Loucy (cell line): ENCODE measurements around the gene FOXA1.

Source experiments
- H2AFZ ChIP-seq: fragments of 200-600 bp; sonication (generic); 2 replicates; pipeline ENCODE4 v1.6.0; 2016; ENCODE audit warnings: antibody characterized with exemption, mild to moderate bottlenecking, low read length, moderate library complexity
- H3F3A ChIP-seq: fragments of 200-600 bp; 2 replicates; pipeline ENCODE4 v1.6.0; 2016; ENCODE audit warnings: antibody characterized with exemption, low read depth, mild to moderate bottlenecking
- H3K27me3 ChIP-seq: fragments of 200-600 bp; sonication (generic); 2 replicates; pipeline ENCODE4 v1.6.1; 2014; ENCODE audit warnings: low read length, mild to moderate bottlenecking; ENCODE audit not compliant: insufficient read depth, poor library complexity, severe bottlenecking
- H3K36me3 ChIP-seq: fragments of 200-600 bp; sonication (generic); 2 replicates; pipeline ENCODE4 v1.6.1; 2016; ENCODE audit warnings: low read length; ENCODE audit not compliant: insufficient read depth
- H3K4me1 ChIP-seq: fragments of 200-600 bp; sonication (generic); 2 replicates; pipeline ENCODE4 v1.5.1; 2014; ENCODE audit warnings: low read length, mild to moderate bottlenecking; ENCODE audit not compliant: insufficient read depth, poor library complexity, severe bottlenecking
- H3K4me2 ChIP-seq: fragments of 200-600 bp; sonication (generic); 2 replicates; pipeline ENCODE4 v1.6.0; 2014; ENCODE audit warnings: antibody characterized with exemption, low read length, low read depth, mild to moderate bottlenecking; ENCODE audit not compliant: poor library complexity, severe bottlenecking
- H3K4me3 ChIP-seq: fragments of 200-600 bp; sonication (generic); 2 replicates; pipeline ENCODE4 v1.5.1; 2014; ENCODE audit warnings: low read length, mild to moderate bottlenecking, mixed read lengths; ENCODE audit not compliant: poor library complexity, severe bottlenecking
- H3K79me2 ChIP-seq: fragments of 200-600 bp; sonication (generic); 2 replicates; pipeline ENCODE4 v1.6.1; 2014; ENCODE audit warnings: low read length; ENCODE audit not compliant: insufficient read depth
- H3K9ac ChIP-seq: fragments of 200-600 bp; sonication (generic); 2 replicates; pipeline ENCODE4 v1.6.0; 2014; ENCODE audit warnings: mild to moderate bottlenecking, low read depth, low read length, moderate library complexity; ENCODE audit not compliant: poor library complexity, severe bottlenecking
- H3K9me2 ChIP-seq: fragments of 200-600 bp; sonication (generic); replicated peaks from 2 replicates; pipeline ENCODE4 v1.6.1; 2016; ENCODE audit warnings: low read depth, low read length, mixed read lengths
- H3K9me3 ChIP-seq: fragments of 200-600 bp; sonication (generic); 2 replicates; pipeline ENCODE4 v1.6.1; 2014; ENCODE audit warnings: mild to moderate bottlenecking, antibody characterized with exemption, low read length, low read depth; ENCODE audit not compliant: insufficient read depth
- H4K20me1 ChIP-seq: fragments of 200-600 bp; sonication (generic); 2 replicates; pipeline ENCODE4 v1.6.0; 2014; ENCODE audit warnings: antibody characterized with exemption, low read length, mild to moderate bottlenecking; ENCODE audit not compliant: insufficient read depth, poor library complexity, severe bottlenecking
- CTCF ChIP-seq: fragments of 200-600 bp; sonication (generic); conservative IDR thresholded peaks from 2 replicates; pipeline ENCODE4 v1.5.1; 2014; ENCODE audit warnings: mild to moderate bottlenecking, antibody characterized with exemption, low read length
- EZH2phosphoT487 ChIP-seq: fragments of 200-600 bp; IDR thresholded peaks from 2 replicates; pipeline ENCODE4 v1.6.1; 2018; ENCODE audit warnings: antibody characterized with exemption, mild to moderate bottlenecking, moderate library complexity, borderline replicate concordance

The FOXA1 gene

GRCh38 chr14:37592482-37593408 lies 2.3 kb downstream of the FOXA1 start:
- TF ChIP-seq EZH2phosphoT487, result no peak
- no peak for TF ChIP-seq CTCF
- Histone ChIP-seq H4K20me1 (no peaks in the 10 kb centered on the region), H2AFZ (no peak overlapping the region), H3K36me3 (no peaks in the 10 kb centered on the region), H3K9me3 (no peaks in the 10 kb centered on the region), H3K4me3 (no peak overlapping the region), H3K9ac (no peak overlapping the region), H3K27me3 (no peaks in the 10 kb centered on the region), H3F3A (no peaks in the 10 kb centered on the region), H3K4me1 (no peaks in the 10 kb centered on the region), H3K9me2 (no peaks in the 10 kb centered on the region), H3K4me2 (no peak overlapping the region), H3K79me2 (no peaks in the 10 kb centered on the region)

- no peak overlapping the region for H3K4me2 ChIP-seq
- H3F3A ChIP-seq, result no peaks in the 10 kb centered on the region
- no peaks in the 10 kb centered on the region for H4K20me1 ChIP-seq
- H3K9me2 ChIP-seq, result no peaks in the 10 kb centered on the region
- no peaks in the 10 kb centered on the region for H3K9me3 ChIP-seq
- no peaks in the 10 kb centered on the region for H3K27me3 ChIP-seq
- no peak overlapping the region for H3K9ac ChIP-seq
- no peak overlapping the region for H3K4me3 ChIP-seq
- no peak overlapping the region for H2AFZ ChIP-seq
- no peaks in the 10 kb centered on the region for H3K4me1 ChIP-seq
- no peaks in the 10 kb centered on the region for H3K79me2 ChIP-seq
- TF ChIP-seq EZH2phosphoT487 (no peak), CTCF (no peak)
- H3K36me3 ChIP-seq, result no peaks in the 10 kb centered on the region
Observed at GRCh38 chr14:37591941-37592481, 3.0 kb downstream of the FOXA1 start.

GRCh38 chr14:37591311-37591940 lies 3.6 kb downstream of the FOXA1 start:
- no peaks in the 10 kb centered on the region for H3K9me2 ChIP-seq
- H3K36me3 ChIP-seq, result no peaks in the 10 kb centered on the region
- H2AFZ ChIP-seq, result no peak overlapping the region
- H3K4me2 ChIP-seq, result no peak overlapping the region
- no peak overlapping the region for H3K9ac ChIP-seq
- no peak overlapping the region for H3K4me3 ChIP-seq
- TF ChIP-seq CTCF, result no peak
- TF ChIP-seq EZH2phosphoT487, result no peak
- no peaks in the 10 kb centered on the region for H3K9me3 ChIP-seq
- no peaks in the 10 kb centered on the region for H3K4me1 ChIP-seq
- H3F3A ChIP-seq, result no peaks in the 10 kb centered on the region
- no peaks in the 10 kb centered on the region for H3K79me2 ChIP-seq
- no peaks in the 10 kb centered on the region for H3K27me3 ChIP-seq
- H4K20me1 ChIP-seq, result no peaks in the 10 kb centered on the region
